ENCODE measurements around the gene HS1BP3.

Gene HS1BP3

DNA sequence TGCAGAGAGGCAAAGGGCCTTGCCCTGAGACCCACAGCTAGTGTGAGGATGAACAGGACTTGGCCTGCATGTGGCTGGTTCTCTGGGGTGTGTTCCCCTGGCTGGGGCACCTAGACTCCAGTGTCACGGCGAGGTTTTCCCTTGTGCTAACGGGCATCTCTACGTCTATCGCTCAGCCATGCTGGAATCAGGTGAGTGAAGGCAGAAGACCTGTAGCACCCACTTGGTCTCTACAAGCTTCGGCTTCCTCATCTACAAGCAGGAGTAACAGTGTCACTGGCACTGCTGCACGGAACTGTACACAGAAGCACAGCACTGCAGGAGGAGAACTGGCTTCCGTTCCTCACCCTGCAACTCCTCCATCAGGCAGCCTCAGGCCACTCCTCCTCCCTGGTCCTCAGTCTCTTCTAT is 30.6 kb downstream of the HS1BP3 start:
- no peak overlapping the region for H3K4me3 ChIP-seq (ENCODE audit: low read depth, low read length)
- no peak for TF ChIP-seq CTCF (IDR thresholded peaks at IDR 0.05; ENCODE audit: insufficient read depth, low read depth, low read length, missing control alignments)
- no peak for DNase-seq (ENCODE audit: low read depth)

DNA sequence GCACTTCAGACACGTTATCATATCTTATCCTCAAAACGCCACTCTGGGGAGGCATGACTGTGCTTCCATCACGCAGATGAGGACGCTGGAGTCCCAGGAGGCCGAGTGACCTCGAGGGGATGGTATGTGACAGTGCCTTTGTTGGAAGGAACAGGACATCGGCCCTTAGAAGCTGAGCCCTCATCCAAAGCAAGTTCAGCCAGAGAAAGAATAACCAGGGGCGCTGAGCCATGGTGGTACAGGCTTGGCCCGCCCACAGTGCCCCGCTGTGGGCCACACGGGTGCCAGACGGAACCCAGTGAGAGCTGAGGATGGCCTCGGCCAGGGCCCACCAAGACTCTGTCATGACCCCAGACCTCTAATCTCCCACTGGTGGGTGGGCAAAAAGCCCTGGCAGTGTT is 31.3 kb downstream of the HS1BP3 start:
- DNase-seq (ENCODE audit: low read depth), result no peak
- no peak overlapping the region for H3K4me3 ChIP-seq (ENCODE audit: low read depth, low read length)
- no peak for TF ChIP-seq CTCF (IDR thresholded peaks at IDR 0.05; ENCODE audit: insufficient read depth, low read depth, low read length, missing control alignments)

DNA sequence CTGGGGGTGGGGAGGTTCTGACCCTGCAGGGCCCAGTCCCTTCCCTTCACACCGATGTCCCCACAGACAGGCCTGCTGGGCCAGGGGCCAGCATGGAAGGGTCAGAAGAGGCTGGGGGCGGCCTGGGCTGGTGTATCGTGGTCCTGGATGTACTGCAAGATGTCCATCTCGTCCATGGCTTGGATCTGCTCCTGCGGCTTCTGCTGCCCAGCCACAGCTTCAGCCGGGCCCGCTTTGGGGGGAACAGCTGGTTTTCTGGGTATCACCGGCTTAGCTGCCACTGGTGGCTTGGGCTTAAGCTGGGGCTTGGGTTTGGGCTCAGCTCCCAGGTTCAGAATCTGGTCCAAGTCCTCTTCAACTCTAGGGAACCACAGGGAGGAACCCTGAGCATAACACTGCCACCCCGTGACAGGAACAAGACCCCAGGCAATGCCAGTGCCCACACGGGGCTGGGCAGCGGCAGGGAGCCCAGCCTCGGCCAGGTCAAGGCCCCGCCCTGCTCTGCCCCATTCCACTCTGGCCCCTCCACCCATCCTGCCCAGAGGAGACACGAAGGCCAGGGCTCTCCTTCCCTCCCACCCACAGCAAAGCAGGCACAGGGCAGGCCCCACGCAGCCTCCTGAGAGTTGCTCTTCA is 31.9 kb downstream of the HS1BP3 start:
- no peak overlapping the region for H3K4me3 ChIP-seq (ENCODE audit: low read depth, low read length)
- no peak for DNase-seq (ENCODE audit: low read depth)
- no peak for TF ChIP-seq CTCF (IDR thresholded peaks at IDR 0.05; ENCODE audit: insufficient read depth, low read depth, low read length, missing control alignments)

DNA sequence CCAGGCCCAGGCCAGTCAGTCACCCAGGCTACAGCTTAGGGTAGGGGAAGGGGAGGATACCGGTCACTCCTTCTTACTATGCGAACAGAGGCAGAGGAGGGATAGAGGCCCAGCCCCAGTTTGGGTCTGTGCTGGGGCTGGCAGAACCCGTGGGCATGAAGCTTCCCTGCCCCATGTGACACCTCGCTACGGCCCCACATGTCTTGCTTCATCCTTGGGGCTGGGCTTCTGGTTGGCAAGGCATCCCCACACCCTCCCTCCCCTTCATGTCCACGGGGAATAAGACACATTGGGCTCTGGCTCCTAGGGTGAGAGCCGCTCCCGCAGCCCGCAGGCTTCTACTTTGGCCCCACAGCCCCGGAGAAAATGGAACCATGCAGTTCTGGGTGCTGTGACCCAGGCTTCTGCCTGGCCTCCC is 32.4 kb downstream of the HS1BP3 start:
- no peak for DNase-seq (ENCODE audit: low read depth)
- TF ChIP-seq CTCF (IDR thresholded peaks at IDR 0.05; ENCODE audit: insufficient read depth, low read depth, low read length, missing control alignments), result no peak
- no peak overlapping the region for H3K4me3 ChIP-seq (ENCODE audit: low read depth, low read length)

DNA sequence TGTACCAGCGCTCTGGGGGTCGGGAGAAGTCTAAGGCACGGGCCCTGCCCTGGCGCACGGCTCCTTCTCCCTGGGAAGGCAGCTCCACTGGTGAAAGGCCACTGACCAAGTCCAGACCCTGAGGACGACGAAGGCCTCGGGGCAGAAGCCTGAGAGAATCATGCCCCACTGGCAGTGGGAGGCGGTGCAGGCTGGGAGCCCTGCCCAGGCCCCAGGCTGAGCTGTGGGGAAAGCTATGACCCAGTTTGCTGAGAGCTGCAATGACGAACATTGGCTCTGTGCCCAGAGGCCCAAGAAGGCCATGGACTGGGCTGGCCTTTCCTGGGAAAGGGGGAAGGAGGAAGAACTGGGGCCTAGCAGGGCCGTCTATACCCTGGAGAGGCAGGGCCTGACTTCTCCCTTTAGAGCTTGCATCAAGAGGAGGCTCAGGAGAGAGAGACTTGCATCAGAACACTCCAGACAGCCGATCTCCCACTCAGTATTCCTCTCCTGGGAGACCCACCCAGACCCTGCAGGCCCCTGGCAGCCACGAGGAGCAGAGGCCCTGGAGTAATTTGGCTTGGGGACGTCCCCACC is 32.9 kb downstream of the HS1BP3 start:
- H3K4me3 ChIP-seq (ENCODE audit: low read depth, low read length), result no peak overlapping the region
- peak; percentile 17 for TF ChIP-seq CTCF (IDR thresholded peaks at IDR 0.05; ENCODE audit: insufficient read depth, low read depth, low read length, missing control alignments)
- no peak for DNase-seq (ENCODE audit: low read depth)

- H3K4me3 ChIP-seq (ENCODE audit: low read depth, low read length), result no peak overlapping the region
- no peak for DNase-seq (ENCODE audit: low read depth)
- no peak for TF ChIP-seq CTCF (IDR thresholded peaks at IDR 0.05; ENCODE audit: insufficient read depth, low read depth, low read length, missing control alignments)
Observed at GRCh38 chr2:20617081-20617575, 33.8 kb downstream of the HS1BP3 start.

Data from GM12865 (cell line).